HG02588 (cell line): Measurements from ENCODE around the gene IRF2.
"Not testable (repeated sequence)": the region's sequence is repeated elsewhere in the genome, so short reads cannot be mapped to it uniquely, and the experiment has no call there.

Experiments
- ATAC-seq: cut with Tn5 transposase; IDR thresholded peaks from one replicate; pipeline ENCODE4 v1.9.1; 2021; ENCODE audit warnings: mild to moderate bottlenecking, moderate library complexity; ENCODE audit not compliant: unreplicated experiment

Gene IRF2

GRCh38 chr4:184395451-184395917 lies 78.9 kb downstream of the IRF2 start:
- ATAC-seq, result peak; percentile 10

- no peak for ATAC-seq
Observed at GRCh38 chr4:184392748-184393559, 81.4 kb downstream of the IRF2 start.

- ATAC-seq, result no peak
Observed at GRCh38 chr4:184392316-184392715, 82.0 kb downstream of the IRF2 start.

- no peak for ATAC-seq
Observed at GRCh38 chr4:184389978-184390900, 84.1 kb downstream of the IRF2 start.

GRCh38 chr4:184388106-184388505 lies 86.2 kb downstream of the IRF2 start:
- no peak for ATAC-seq

- no peak for ATAC-seq
Observed at GRCh38 chr4:184387351-184387750, 87.0 kb downstream of the IRF2 start.

- no peak for ATAC-seq
Observed at GRCh38 chr4:184386271-184386781, 88.0 kb downstream of the IRF2 start.

- no peak for ATAC-seq
Observed at GRCh38 chr4:184385705-184386141, 88.6 kb downstream of the IRF2 start.

GRCh38 chr4:184384810-184385557 lies 89.4 kb downstream of the IRF2 start:
- ATAC-seq, result peak; percentile 20

- ATAC-seq, result peak; percentile 78
Observed at GRCh38 chr4:184384056-184384809, 90.1 kb downstream of the IRF2 start.

GRCh38 chr4:184383497-184384055 lies 90.8 kb downstream of the IRF2 start:
- no peak for ATAC-seq

- peak; percentile 34 for ATAC-seq
Observed at GRCh38 chr4:184382189-184382846, 92.0 kb downstream of the IRF2 start.

GRCh38 chr4:184380707-184381106 lies 93.6 kb downstream of the IRF2 start:
- no peak for ATAC-seq

GRCh38 chr4:184380214-184380613 lies 94.1 kb downstream of the IRF2 start:
- ATAC-seq, result not testable (repeated sequence)

GRCh38 chr4:184376923-184377322 lies 97.4 kb downstream of the IRF2 start:
- ATAC-seq, result no peak

GRCh38 chr4:184376126-184376838 lies 98.1 kb downstream of the IRF2 start:
- ATAC-seq, result no peak

GRCh38 chr4:184375623-184376022 lies 98.7 kb downstream of the IRF2 start:
- not testable (repeated sequence) for ATAC-seq

GRCh38 chr4:184375027-184375426 lies 99.3 kb downstream of the IRF2 start:
- no peak for ATAC-seq
